Measurements from ENCODE around the gene RNF17.

The RNF17 gene

DNA sequence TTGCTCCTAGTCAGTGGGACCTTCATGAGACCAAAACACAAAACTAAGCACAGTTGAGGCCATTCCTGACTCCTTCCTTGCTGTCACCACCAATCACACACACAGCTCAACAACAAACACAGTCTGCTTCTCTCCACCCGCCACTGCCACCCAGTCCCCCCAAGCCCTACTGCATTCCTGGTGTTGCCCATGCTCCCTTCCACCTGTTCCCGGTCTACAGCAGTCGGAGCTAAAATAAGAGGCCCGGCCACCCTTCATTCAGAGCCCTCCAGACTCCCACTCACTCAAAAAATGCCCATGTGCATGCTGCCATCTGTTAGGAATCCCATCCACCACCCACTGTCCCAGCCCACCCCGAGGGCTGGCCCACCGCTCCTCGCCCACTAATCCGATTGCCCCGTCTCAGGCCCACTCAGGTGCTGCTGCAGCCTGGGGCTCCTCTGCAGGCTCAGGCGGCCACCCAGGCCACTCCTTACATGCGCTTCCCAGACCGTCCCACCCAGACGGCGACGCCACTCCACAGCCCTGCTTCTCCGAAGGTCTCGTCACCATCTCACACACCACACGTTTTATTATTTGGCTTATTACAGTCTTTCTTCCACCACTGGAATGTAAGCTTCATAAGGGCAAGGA is 127.6 kb downstream of the RNF17 start:
- no peaks in the 10 kb centered on the region for H3K27me3 ChIP-seq (replicated peaks)
- in situ Hi-C loops (cut with HindIII; ENCODE audit: low pct_ligation_motif_present, low sequenced_read_pairs), result no loop called here
- no peak for DNase-seq
- TF ChIP-seq, protein P1, sequence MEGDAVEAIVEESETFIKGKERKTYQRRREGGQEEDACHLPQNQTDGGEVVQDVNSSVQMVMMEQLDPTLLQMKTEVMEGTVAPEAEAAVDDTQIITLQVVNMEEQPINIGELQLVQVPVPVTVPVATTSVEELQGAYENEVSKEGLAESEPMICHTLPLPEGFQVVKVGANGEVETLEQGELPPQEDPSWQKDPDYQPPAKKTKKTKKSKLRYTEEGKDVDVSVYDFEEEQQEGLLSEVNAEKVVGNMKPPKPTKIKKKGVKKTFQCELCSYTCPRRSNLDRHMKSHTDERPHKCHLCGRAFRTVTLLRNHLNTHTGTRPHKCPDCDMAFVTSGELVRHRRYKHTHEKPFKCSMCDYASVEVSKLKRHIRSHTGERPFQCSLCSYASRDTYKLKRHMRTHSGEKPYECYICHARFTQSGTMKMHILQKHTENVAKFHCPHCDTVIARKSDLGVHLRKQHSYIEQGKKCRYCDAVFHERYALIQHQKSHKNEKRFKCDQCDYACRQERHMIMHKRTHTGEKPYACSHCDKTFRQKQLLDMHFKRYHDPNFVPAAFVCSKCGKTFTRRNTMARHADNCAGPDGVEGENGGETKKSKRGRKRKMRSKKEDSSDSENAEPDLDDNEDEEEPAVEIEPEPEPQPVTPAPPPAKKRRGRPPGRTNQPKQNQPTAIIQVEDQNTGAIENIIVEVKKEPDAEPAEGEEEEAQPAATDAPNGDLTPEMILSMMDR (IDR thresholded peaks at IDR 0.05; ENCODE audit: low read depth, low read length, missing control alignments), result no peak
- no peak overlapping the region for H3K4me3 ChIP-seq (ENCODE audit: low read depth, low read length)
- H3K36me3 ChIP-seq (replicated peaks), result no peaks in the 10 kb centered on the region
- no peak overlapping the region for H3K27ac ChIP-seq

DNA sequence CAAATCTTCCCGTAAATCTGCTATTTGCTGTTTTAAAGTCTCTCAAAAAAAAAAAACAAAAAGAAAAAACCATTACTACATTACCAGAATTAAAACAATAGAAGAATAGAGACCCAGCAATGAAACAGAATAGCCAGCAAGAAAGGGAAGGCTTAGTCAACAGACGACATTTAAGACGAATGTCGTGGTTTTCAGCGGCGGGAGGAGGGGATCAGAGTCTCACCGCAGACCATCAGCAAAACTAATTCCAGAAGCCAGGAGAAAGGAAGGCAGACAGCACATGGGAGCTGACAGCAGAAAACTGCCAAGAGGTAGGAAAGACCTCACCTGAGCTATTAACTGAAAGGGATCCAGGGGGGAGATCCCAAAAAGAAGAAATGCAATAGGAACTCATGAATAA is 128.9 kb downstream of the RNF17 start:
- in situ Hi-C loops (cut with HindIII; ENCODE audit: low pct_ligation_motif_present, low sequenced_read_pairs), result no loop called here
- no peak overlapping the region for H3K4me3 ChIP-seq (ENCODE audit: low read depth, low read length)
- no peaks in the 10 kb centered on the region for H3K27me3 ChIP-seq (replicated peaks)
- TF ChIP-seq, protein P1 (IDR thresholded peaks at IDR 0.05; ENCODE audit: low read depth, low read length, missing control alignments), result no peak
- no peak overlapping the region for H3K27ac ChIP-seq
- no peaks in the 10 kb centered on the region for H3K36me3 ChIP-seq (replicated peaks)
- no peak for DNase-seq

DNA sequence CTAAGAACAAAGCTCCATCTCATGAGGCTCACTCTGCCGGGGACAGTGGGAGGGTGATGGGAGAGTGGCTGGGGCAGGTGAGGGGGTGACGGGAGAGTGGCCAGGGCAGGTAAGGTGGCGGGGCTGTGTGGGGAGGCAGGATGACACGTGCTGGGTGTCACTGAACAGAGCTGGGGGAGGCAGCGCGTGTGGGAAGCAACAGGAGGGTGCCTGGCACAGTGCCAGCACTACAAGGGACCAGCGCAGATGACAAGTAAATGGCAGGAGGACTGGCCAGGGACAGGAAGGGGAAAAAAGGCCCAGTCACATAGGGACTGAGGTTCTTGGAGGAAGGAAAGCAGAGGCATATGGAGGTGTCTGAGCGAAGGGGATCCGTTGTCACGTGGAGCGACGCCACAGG is 129.9 kb downstream of the RNF17 start:
- H3K36me3 ChIP-seq (replicated peaks), result no peaks in the 10 kb centered on the region
- in situ Hi-C loops (cut with HindIII; ENCODE audit: low pct_ligation_motif_present, low sequenced_read_pairs), result no loop called here
- no peak overlapping the region for H3K27ac ChIP-seq
- H3K4me3 ChIP-seq (ENCODE audit: low read depth, low read length), result no peak overlapping the region
- no peaks in the 10 kb centered on the region for H3K27me3 ChIP-seq (replicated peaks)
- TF ChIP-seq, protein P1 (IDR thresholded peaks at IDR 0.05; ENCODE audit: low read depth, low read length, missing control alignments), result no peak
- DNase-seq, result no peak

DNA sequence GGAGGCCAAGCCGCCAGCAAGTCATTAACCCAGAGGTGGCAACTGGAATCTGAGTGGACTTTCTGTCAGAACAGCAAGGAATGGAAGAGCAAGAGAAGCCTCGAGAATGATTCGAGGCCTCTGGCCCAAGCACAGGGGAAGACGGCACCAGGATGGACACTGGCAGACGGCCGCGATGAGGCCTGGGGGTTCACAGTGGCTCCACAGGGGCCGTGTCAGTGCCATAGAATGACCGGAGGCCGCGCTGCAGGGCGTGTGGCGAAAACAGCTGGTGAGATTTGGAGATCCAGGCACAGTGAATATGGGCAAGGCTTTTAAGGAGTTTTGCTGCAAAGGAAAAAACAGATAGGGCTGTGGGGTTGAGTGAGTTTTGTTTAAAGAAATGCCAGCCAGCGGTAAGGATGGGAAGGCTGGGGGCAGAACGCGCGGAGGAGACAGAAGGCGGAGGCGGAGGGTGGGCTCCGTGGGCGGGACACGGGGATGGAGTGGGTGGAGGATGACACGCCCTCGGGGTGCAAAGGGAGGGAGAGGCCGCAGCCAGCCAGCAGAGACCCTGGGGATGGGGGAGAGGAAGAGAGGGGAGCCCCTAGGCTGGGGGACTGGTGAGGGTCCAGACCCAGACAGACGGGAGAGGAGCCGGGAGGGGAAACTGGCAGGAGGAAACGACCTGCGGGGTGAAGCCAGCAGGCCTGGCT is 130.5 kb downstream of the RNF17 start:
- H3K36me3 ChIP-seq (replicated peaks), result no peaks in the 10 kb centered on the region
- TF ChIP-seq, protein P1 (IDR thresholded peaks at IDR 0.05; ENCODE audit: low read depth, low read length, missing control alignments), result no peak
- no peak for DNase-seq
- in situ Hi-C loops (cut with HindIII; ENCODE audit: low pct_ligation_motif_present, low sequenced_read_pairs), result no loop called here
- H3K27ac ChIP-seq, result no peak overlapping the region
- no peaks in the 10 kb centered on the region for H3K27me3 ChIP-seq (replicated peaks)
- no peak overlapping the region for H3K4me3 ChIP-seq (ENCODE audit: low read depth, low read length)

DNA sequence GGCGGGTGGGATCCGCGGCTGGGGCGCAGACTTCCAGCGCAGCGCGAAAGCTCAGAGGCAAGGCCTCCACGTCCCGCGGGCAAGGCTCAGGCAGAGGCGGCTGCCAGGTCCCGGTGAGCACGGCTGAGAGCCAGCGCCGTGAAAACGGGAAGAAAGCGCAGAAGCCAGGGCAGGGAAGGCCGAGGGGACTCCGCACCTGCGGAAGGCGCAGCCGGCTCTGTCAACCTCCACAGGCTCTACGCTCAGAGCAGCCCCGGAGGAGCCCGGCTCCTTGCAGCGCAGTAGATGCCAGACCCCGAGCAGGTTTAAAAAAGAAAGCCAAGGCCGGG is 131.0 kb downstream of the RNF17 start:
- in situ Hi-C loops (cut with HindIII; ENCODE audit: low pct_ligation_motif_present, low sequenced_read_pairs), result no loop called here

More for the DNA sequence above, 131.0 kb downstream of the RNF17 start:
- Histone ChIP-seq H3K4me3 (ENCODE audit: low read depth, low read length) (no peak overlapping the region), H3K36me3 (replicated peaks) (no peaks in the 10 kb centered on the region), H3K27me3 (replicated peaks) (no peaks in the 10 kb centered on the region), H3K27ac (no peak overlapping the region)
- TF ChIP-seq, protein P1 (IDR thresholded peaks at IDR 0.05; ENCODE audit: low read depth, low read length, missing control alignments), result no peak
- no peak for DNase-seq

Measured in brain microvascular endothelial cell (primary cell).